Globus pallidus (tissue), 1 donor: ENCODE data around the gene CACNA2D1.

Experiments used
- DNase-seq: peaks from one replicate; pipeline ENCODE4 v3.0.0-alpha.2; 2015; ENCODE audit warnings: low spot score

Gene CACNA2D1

DNA sequence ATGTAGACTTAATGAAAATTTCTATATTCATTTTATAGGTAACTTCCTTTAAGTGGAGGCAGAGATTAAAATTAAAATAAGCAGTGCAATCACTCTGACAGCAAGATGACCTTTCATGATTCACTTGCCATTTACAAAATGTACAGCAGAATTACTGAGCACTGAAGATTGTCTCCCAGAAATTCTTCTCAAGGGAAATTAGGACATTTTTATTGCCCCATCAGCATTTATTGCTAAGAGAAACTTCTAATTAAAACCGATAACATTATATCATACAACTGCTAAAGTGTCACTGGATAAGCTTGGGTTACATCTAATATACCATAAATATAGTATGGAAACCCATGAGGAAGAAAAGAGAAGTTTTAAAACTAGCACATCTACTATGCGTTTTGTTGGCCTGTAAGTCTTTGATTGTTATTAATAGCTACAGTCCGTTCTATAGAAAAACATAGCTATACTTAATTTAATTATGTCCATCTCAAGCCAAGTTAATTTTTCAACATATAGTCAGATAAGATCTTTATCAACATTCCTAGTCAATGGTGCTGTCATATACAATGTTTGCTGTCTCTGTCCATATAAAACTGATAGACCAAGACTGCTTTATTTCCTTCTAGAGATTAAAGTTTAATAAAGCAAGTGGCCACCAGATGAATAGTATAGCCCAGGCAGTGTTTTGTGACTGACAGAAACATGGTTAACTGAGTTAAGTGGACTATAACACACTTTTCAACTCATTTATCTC is 456.7 kb downstream of the CACNA2D1 start:
- DNase-seq = no peak

DNA sequence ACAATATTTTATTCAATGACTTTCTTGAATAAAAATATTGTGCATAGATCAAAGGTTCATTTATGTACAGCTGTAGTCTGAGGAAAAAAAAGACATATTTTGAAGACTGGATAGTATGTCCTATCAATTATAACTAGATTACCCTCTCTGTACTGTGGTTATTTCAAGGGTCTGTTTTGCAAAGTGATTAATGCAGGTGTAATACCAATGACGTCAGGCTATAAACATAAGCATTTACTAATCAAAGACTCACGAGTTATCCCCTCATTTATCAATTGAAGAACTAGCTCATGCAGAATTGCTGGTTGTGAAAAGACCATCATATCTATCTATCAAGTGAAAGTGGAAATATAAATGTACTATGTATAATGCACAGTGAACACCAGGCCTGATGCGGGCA is 460.2 kb downstream of the CACNA2D1 start:
- DNase-seq = no peak

DNA sequence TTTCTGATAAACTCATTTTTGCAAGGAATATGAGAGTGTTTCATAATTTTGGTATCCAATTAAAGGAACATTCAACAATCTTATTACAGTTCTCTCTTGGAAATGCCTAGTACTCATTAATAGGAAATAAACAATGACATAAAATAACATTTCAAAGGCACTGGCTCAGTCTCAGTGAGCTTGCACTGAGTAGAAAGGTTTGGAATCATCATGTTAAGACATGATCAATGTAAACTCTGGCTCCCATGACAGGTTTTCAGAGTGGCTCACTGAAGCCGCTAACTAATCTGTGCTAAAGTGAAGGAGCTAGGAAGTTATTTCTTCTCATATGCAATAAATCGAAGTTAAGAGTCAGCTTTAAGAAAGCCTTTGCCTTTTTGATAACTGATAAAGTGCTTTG is 470.5 kb downstream of the CACNA2D1 start:
- DNase-seq = no peak

DNA sequence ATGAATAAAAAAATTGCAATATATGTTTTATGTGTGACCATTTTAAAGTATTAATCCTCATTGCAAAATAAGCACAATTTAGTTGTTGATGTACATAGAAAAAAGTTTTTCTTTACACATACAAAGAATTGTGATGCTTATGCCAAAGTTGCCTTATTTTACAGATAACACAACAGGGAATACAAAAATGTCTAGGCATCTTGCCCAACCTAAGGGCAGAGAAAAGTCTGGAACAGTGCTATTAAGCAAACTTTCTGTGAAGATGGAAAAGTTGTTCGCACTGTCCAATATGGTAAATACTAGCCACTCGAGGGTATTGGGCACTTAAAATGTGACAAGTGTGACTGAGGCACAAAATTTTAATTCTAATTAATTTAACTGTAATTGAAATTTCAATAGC is 483.6 kb downstream of the CACNA2D1 start:
- no peak for DNase-seq

DNA sequence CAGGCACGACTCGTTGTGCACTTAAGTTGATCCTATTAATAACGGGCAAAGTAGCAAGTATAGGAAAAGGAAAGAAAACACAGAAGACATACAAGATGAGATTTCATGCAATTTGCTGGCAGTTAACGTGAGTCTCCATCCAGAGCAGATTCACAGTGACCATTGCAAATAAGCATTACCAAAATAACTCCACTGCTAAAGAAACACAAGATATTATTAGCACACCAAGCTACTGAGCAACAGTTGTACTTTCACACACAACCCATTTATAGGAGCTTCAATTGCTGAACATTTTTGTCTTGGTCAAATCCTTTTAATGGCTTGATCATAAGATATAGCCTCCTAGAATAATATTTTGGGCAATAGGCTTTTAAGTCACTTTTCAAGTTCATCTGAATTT is 486.1 kb downstream of the CACNA2D1 start:
- DNase-seq = no peak

DNA sequence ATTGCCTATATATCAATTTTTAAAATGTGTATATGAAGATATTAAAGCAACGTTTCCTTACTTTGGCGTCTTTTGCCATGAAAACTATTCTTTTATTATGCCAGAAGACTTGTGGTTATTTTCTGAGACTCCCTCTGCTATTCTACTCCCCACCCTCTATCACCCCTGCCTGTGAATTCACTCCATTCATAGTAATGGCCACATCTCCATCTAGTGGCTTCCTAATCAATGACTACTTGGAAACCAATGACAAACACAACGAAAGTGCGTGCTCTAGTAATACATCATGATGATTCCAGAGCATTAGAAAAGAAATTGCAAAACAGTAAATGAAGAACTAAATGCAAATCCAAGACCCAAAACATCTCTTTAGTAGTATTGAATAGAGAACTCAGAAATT is 487.1 kb downstream of the CACNA2D1 start:
- peak; percentile 58 for DNase-seq

DNA sequence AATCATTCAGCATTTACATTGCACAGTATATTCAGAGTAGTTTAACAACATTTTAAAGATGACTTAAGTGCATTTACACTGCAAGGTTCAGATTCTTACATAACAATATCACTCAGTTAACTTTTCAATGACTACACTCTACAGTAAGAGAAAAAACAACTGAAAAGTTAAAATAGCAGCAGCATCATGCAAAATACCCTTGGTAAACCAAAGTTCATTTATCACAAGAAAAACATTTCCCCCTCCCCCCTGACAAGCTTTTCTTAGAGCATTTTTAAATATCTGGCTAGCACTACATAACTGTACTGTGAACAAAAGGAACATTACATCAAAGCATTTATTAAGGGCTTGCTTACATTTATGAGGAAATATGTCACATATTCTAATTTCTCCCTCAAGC is 494.3 kb downstream of the CACNA2D1 start:
- DNase-seq = no peak

DNA sequence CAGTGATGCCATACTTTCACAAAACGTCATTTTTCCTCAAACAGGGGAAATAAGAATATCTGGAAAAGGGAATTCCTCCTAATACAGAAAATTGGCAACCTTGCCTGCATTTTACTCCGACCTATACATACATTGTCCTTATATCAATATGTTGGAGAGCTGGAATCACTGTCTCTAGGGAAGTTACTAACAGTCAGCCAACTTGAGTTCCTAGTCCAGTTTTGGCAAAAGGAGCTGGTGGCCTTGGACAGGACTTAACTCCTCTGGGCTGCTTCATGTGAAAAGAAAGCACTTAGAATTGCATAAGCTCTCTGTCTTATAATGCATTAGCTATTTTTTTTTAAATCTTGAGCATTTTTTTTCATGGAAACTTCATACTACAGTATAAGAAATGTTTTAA is 499.5 kb downstream of the CACNA2D1 start:
- no peak for DNase-seq

DNA sequence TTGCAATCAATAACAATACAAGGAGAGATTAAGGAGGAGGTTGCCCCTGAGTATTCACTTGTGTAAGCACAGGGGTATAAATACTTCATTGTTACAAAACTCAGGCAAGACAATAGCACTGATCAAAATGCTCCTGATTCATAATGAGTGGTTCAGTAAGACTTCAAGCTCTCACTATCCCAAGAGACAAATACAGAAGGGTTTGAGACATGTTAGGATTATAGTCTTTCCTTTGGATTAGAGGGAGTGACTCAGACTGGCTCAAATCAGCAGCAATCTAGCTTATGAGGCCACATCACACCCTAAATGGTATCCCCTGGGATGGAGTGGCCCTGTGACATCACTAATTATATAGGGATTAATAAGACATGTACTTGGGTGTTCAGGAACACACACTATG is 506.5 kb downstream of the CACNA2D1 start:
- DNase-seq = no peak

DNA sequence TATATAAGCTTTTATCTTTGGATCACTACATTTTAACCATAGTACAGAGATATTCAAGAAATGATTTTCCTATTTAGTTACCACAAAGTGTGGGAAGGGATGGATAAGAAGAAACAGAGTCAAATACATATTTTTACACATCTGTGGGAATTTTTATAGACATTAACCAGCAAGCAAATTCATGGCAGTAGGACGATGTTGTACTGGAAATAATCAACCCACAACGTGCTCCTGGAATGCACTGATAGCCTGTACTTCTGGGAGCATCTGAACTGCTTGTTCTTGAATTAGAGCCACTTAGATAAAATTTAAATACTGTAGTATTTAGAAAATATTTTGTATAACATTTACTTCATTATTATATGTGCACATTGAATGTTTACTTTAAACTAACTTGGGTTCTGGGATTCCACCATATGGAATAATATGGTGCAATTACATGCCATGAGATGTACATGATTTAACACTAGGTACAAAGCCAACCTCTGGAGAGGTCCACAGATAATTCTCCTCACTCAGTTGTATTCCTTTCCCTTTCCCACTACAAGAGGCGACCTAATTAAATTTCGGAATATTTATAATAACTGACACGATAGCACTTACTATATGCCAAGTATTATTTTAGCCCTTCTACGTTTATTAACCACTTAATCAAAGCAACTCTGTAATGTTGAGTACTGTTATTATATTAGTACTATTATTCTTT is 508.8 kb downstream of the CACNA2D1 start:
- no peak for DNase-seq

DNA sequence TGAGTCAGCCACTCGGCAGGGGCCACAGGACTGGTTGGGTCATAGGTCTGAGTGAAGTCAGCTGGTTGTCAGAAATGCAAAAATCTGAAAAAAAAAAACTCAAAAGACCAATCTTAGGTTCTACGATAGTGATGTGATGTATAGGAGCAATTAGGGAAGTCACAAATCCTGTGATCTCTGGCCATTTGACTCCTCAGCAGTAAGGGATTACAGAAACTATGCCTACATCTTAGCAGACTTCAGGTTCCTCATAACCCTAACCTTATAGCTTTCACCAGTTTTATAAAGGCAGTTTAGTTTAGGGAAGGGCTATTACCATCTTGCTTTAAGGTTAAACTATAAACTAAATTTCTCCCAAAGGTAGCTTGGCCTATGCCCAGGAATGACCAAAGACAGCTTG is 510.6 kb downstream of the CACNA2D1 start:
- no peak for DNase-seq

DNA sequence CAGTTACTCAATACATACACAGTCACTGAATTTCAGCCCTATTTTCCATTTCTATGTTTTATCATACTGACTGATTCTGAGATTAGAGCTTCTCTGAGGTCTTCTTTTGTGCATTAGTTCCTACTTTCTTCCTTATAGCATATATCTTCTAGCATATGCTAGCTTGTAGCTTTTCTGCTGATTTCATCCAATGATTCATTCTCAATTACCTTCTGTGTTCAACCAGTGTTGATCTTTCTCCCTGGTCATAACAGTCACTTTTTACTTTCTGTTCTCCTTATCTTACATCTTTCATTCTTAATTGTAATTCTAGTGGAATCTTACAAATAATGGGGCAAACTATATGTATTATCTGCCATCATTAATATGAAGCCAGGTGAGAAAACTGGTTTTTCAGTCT is 514.2 kb downstream of the CACNA2D1 start:
- DNase-seq = no peak

DNA sequence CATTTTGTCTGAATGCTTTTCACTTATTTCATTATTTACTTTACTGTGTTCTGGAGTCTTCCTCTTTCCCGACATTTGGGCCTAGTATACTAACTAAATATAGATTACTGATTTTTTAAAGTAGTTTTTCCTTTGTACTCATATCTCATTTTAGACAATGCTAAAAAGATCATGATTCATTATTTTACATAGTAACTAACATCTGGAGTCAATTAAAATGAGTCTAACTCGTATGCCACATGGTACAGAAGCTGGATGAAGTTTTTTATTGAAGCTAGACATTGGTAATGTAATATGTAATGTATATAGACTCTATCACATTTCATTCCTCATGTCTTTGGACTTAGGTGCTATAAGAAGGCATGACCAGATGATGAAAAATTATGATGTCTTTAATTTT is 517.4 kb downstream of the CACNA2D1 start:
- no peak for DNase-seq

DNA sequence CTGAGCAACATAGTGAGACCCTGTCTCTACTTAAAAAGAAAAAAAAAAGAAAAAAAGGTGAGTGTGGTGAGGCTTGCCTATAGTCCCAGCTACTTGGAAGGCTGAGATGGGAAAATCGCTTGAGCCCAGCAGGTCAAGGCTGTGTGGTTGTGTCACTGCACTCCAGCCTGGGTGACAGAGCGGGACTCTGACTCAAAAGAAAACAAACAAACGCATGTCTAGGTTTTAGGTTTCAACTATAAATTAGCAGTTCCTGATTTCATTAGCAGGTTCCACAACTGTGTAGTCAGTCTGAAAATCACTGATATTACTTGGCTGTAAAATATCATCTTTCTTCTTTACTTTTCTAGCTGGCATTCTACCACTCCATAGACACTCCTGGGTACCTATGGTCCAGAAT is 518.0 kb downstream of the CACNA2D1 start:
- no peak for DNase-seq

DNA sequence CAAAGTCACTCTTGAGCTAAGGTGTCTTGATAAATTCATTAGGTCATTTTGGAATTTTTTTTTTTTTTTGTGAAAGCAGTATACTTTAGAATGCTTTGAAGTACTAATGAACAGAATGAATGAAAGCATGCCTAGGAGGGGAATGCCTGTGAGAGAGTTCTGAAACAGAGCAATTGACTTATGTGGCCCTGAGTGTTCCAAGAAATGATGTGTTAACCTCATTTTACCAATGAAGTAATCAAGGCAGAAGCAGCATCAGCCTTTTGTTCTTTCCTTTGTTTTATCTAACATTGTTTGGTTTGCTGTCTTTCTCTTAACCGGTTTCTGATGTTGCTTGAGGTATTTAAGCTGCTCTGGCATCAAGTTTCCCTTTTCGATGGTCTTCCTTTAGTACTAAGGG is 519.1 kb downstream of the CACNA2D1 start:
- DNase-seq = no peak

DNA sequence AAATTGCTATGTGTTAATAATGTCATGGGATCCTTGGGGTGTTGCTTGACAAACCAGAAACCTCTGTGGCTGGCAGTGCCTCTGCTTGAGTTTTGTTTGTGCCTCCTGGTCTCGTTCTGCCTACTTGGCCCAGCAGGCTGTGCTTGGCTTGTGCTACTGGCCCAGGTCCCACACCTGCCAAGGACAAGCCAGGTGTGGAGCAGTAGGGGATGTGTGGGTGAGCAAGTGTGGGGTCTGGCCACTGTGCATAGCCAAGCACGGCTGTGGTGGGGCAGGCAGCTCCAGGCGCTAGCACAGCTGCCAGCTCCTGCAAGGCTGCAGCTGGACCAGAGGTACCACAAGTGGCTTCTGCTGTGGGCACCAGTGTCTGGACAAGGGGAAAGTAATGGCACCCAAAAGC is 524.1 kb downstream of the CACNA2D1 start:
- no peak for DNase-seq

DNA sequence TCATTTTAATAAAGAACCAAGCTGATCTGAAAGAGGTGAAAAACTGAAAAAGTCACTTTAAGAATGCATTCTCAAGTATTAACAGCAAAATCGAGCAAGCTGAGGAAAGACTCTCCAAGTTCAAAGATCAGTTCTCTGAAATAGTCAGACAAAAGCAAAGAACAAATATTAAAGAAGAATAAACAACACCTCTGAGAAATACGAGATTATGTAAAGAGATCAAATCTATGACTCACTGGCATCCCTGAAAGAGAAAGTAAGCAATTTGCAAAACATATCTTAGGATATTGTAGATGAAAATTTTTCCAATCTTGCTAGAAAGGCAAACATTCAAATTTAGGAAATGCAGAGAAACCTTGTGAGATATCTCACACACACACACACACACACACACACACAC is 535.4 kb downstream of the CACNA2D1 start:
- no peak for DNase-seq

DNA sequence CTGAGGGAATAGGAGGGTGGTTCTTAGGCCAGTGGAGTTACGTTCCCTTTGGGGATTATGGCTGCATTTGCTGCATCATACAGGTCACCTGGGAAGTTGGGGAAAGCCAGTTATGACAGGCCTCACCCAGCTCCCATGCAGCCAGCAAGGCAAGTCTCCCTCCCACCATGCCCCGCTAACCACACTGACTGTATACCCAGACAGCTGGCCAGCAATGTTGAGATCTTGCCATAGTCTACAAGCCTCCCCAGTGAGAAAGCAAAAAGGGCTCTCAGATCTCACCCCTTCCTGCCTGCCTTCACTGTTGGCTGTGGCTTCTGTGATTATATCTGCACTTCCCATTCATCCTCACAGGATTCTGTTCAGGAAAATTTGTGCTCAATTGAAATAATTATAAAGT is 540.5 kb downstream of the CACNA2D1 start:
- DNase-seq = no peak

DNA sequence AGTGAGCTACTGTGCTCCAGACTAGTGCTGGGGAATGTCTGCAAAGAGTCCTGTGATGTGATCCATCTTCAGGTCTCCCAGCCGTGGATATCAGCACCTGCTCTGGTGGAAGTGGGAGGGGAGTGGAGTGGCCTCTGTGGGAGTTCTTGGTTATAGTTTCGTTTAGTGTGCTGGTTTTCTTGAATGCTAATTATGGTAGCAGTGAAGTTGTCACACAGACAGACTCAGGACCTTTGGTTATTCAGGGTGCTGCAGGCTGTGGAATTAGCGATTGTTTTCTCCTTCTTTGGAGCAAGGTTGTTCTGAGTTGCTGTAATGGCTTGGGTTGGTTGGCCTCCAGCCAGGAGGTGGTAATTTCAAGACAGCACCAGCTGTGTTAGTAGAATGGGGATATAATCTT is 541.0 kb downstream of the CACNA2D1 start:
- no peak for DNase-seq
